OCI-LY7 (cell line): ENCODE data around the gene CKAP2L. TPM values are rescaled to one million over a fixed set of nuclear protein-coding genes. Genes with fewer than 3 reads are reported as not detected.

Source experiments
- BruUV-seq: library from RNA; stranded (reverse); fragments of 400-500 nt; replicated peaks from 2 replicates; lab custom pipeline; 2021; lab: Mats Ljungman, UMichigan
- CTCF ChIA-PET: fragments of 300-600 bp; sonication (Branson Sonifier 250); formaldehyde crosslinking; loops from one replicate; lab custom pipeline; 2022; ENCODE audit warnings: antibody characterized with exemption; ENCODE audit not compliant: unreplicated experiment; lab: Charles Lee
- POLR2A ChIA-PET: fragments of 300-600 bp; sonication (Branson Sonifier 250); formaldehyde crosslinking; loops from one replicate; lab custom pipeline; 2022; ENCODE audit warnings: antibody characterized with exemption; lab: Charles Lee
- DNase-seq: peaks from one replicate; pipeline ENCODE4 v3.0.0-alpha.2; 2015; ENCODE audit warnings: low spot score
- H2AFZ ChIP-seq: fragments of 200-600 bp; sonication (generic), shearing (Covaris generic); 2 replicates; pipeline ENCODE4 v1.6.1; 2014; ENCODE audit warnings: mild to moderate bottlenecking, antibody characterized with exemption, low read length, moderate library complexity
- H3K27ac ChIP-seq: fragments of 200-600 bp; sonication (generic); 2 replicates; pipeline ENCODE4 v1.5.1; 2014; ENCODE audit warnings: mixed run types, low read depth, mild to moderate bottlenecking, moderate library complexity, low read length, inconsistent platforms; ENCODE audit not compliant: poor library complexity, severe bottlenecking
- H3K36me3 ChIP-seq: fragments of 200-600 bp; sonication (generic); 2 replicates; pipeline ENCODE4 v1.6.1; 2014; ENCODE audit warnings: mild to moderate bottlenecking, antibody characterized with exemption, low read length, moderate library complexity, mixed read lengths; ENCODE audit not compliant: insufficient read depth
- H3K4me1 ChIP-seq: fragments of 200-600 bp; sonication (generic); 2 replicates; pipeline ENCODE4 v1.5.1; 2014; ENCODE audit warnings: mild to moderate bottlenecking, low read length; ENCODE audit not compliant: insufficient read depth, poor library complexity, severe bottlenecking
- H3K4me2 ChIP-seq: fragments of 200-600 bp; sonication (generic); 2 replicates; pipeline ENCODE4 v1.6.1; 2014; ENCODE audit warnings: mild to moderate bottlenecking, low read length
- H3K4me3 ChIP-seq: fragments of 200-600 bp; sonication (generic); 2 replicates; pipeline ENCODE4 v1.5.1; 2014; ENCODE audit warnings: mild to moderate bottlenecking, low read depth, low read length; ENCODE audit not compliant: poor library complexity, severe bottlenecking
- H3K79me2 ChIP-seq: fragments of 200-600 bp; sonication (generic); 2 replicates; pipeline ENCODE4 v1.6.1; 2016; ENCODE audit warnings: low read depth, mild to moderate bottlenecking, low read length, moderate library complexity, mixed read lengths; ENCODE audit not compliant: insufficient read depth
- H3K9me2 ChIP-seq: fragments of 200-600 bp; sonication (generic); 2 replicates; pipeline ENCODE4 v1.6.1; 2016; ENCODE audit warnings: mild to moderate bottlenecking, low read length, mixed read lengths; ENCODE audit not compliant: insufficient read depth
- H3K9me3 ChIP-seq: fragments of 200-600 bp; sonication (generic); 2 replicates; pipeline ENCODE4 v1.6.1; 2014; ENCODE audit warnings: mild to moderate bottlenecking, mixed run types, low read length, mixed read lengths
- H4K20me1 ChIP-seq: fragments of 200-600 bp; sonication (generic); 2 replicates; pipeline ENCODE4 v1.6.1; 2014; ENCODE audit warnings: mild to moderate bottlenecking, antibody characterized with exemption, low read length, moderate library complexity, mixed read lengths; ENCODE audit not compliant: insufficient read depth
- CTCF ChIP-seq: fragments of 200-600 bp; sonication (generic); conservative IDR thresholded peaks from 2 replicates; pipeline ENCODE4 v1.5.1; 2014; ENCODE audit warnings: mild to moderate bottlenecking, antibody characterized with exemption, low read length, moderate library complexity, mixed read lengths
- EZH2phosphoT487 ChIP-seq: fragments of 200-600 bp; sonication (generic); IDR thresholded peaks from 2 replicates; pipeline ENCODE4 v1.6.1; 2018; ENCODE audit warnings: low read depth, borderline replicate concordance, mild to moderate bottlenecking, mixed run types, antibody characterized with exemption, low read length, moderate library complexity, mixed read lengths
- intact Hi-C: fragments of 100-400 bp; cut with micrococcal nuclease; formaldehyde crosslinking; loops from one replicate; pipeline ENCODE4 v1.10.0; 2022; ENCODE audit not compliant: unreplicated experiment
- total RNA-seq, 2 experiments: library from RNA; depleted of rRNA in 1 of 2; stranded (reverse); fragments of >200 nt in 1 of 2; shearing (Covaris generic) in 1 of 2; gene quantifications; 2 replicates each; pipeline ENCODE4 v1.2.3, GENCODE V29; 2014 to 2022

Gene CKAP2L
- total RNA-seq, 2 experiments from 2014 or later = 31.8 to 61.8 TPM

- H3K9me3 ChIP-seq = no peaks in the 10 kb centered on the region
- CTCF ChIA-PET = no interaction called here
- no peak overlapping the region for H3K4me2 ChIP-seq
- no peak overlapping the region for H2AFZ ChIP-seq
- no peaks in the 10 kb centered on the region for H4K20me1 ChIP-seq
- H3K27ac ChIP-seq = no peak overlapping the region
- TF ChIP-seq EZH2phosphoT487 = no peak
- no peaks in the 10 kb centered on the region for H3K4me1 ChIP-seq
- H3K9me2 ChIP-seq = no peaks in the 10 kb centered on the region
- no TSS peak for BruUV-seq
- intact Hi-C loops = no loop called here
- POLR2A ChIA-PET = interaction anchor here (0.6 to 3.0 kb wide), 5 partner anchors 8 to 434 kb away, joined by 3 to 15 read pairs (median 5); no protein-coding TSS in a partner anchor
- H3K36me3 ChIP-seq = no peaks in the 10 kb centered on the region
- no peaks in the 10 kb centered on the region for H3K79me2 ChIP-seq
- H3K4me3 ChIP-seq = no peak overlapping the region
- DNase-seq = no peak
These were observed 64.3 kb downstream of the CKAP2L start for GRCh38 chr2:112699984-112700667.

- no TSS peak for BruUV-seq
- no peak overlapping the region for H3K4me2 ChIP-seq
- TF ChIP-seq CTCF = no peak
- TF ChIP-seq EZH2phosphoT487 = no peak
- no peak for DNase-seq
- H3K4me1 ChIP-seq = no peaks in the 10 kb centered on the region
- no peaks in the 10 kb centered on the region for H3K9me2 ChIP-seq
- H3K4me3 ChIP-seq = no peak overlapping the region
- no peaks in the 10 kb centered on the region for H3K79me2 ChIP-seq
- ChIA-PET POLR2A (interaction anchor here (0.6 to 3.0 kb wide), 6 partner anchors 9 to 66 kb away, joined by 3 to 15 read pairs (median 4); no protein-coding TSS in a partner anchor), CTCF (no interaction called here)
- intact Hi-C loops = no loop called here
- no peak overlapping the region for H2AFZ ChIP-seq
- no peak overlapping the region for H3K27ac ChIP-seq
- H3K36me3 ChIP-seq = no peaks in the 10 kb centered on the region
- no peaks in the 10 kb centered on the region for H4K20me1 ChIP-seq
- no peaks in the 10 kb centered on the region for H3K9me3 ChIP-seq
These were observed 65.4 kb downstream of the CKAP2L start for GRCh38 chr2:112698834-112699515.

GRCh38 chr2:112694182-112694581, 70.2 kb downstream of the CKAP2L start:
- Histone ChIP-seq H4K20me1 (no peaks in the 10 kb centered on the region), H3K9me3 (no peaks in the 10 kb centered on the region), H3K4me1 (peaks cover 4% of the 10 kb centered on the region), H3K79me2 (no peaks in the 10 kb centered on the region), H3K4me3 (no peak overlapping the region), H3K9me2 (no peaks in the 10 kb centered on the region), H2AFZ (no peak overlapping the region), H3K4me2 (no peak overlapping the region), H3K36me3 (no peaks in the 10 kb centered on the region), H3K27ac (no peak overlapping the region)
- POLR2A ChIA-PET = no interaction called here
- CTCF ChIA-PET = no interaction called here
- no peak for TF ChIP-seq EZH2phosphoT487
- no peak for TF ChIP-seq CTCF
- no TSS peak for BruUV-seq
- no peak for DNase-seq
- intact Hi-C loops = loop anchor here (5.0 kb wide), 1 partner anchor 33 kb away; no protein-coding TSS in a partner anchor
